Kidney (tissue), 14 donors: Measurements from ENCODE around the gene OPTC. TPM values are rescaled to one million over a fixed set of nuclear protein-coding genes. Genes with fewer than 3 reads are reported as not detected.
A peak's percentile ranks its signal among the peaks of the same experiment; 100 is the strongest.

Source experiments
- DNase-seq, 5 donors: peaks; one replicate each; pipeline ENCODE4 v3.0.0-alpha.2; 2013 to 2020
- FAIRE-seq: peaks from 2 replicates; lab custom pipeline; 2012; peaks lifted over from hg19 to GRCh38; lab: Jason Lieb, UNC
- H3K27ac ChIP-seq, 2 donors: one replicate each; pipeline ENCODE4 v1.7.0; 2013; ENCODE audit warnings: low read depth in 2 of 2, low read length in 2 of 2, inconsistent platforms in 1 of 2
- H3K27me3 ChIP-seq: one replicate; pipeline ENCODE4 v1.7.1; 2013; ENCODE audit warnings: low read length, inconsistent platforms; ENCODE audit not compliant: control insufficient read depth, insufficient read depth
- H3K36me3 ChIP-seq, 3 donors: one replicate each; pipeline versions ENCODE4 v1.7.0 to v1.7.1; 2013; ENCODE audit warnings: low read length in 3 of 3, control low read depth in 1 of 3, inconsistent platforms in 1 of 3; ENCODE audit not compliant: insufficient read depth in 3 of 3, control insufficient read depth in 2 of 3
- H3K4me1 ChIP-seq, 3 donors: one replicate each; pipeline versions ENCODE4 v1.7.0 to v1.7.1; 2013; ENCODE audit warnings: low read length in 3 of 3, inconsistent platforms in 1 of 3, low read depth in 1 of 3; ENCODE audit not compliant: control insufficient read depth in 2 of 3, insufficient read depth in 2 of 3
- H3K4me3 ChIP-seq, 3 donors: one replicate each; pipeline versions ENCODE4 v1.7.0 to v1.8.1; 2013; ENCODE audit warnings: low read length in 3 of 3, control low read depth in 1 of 3, inconsistent platforms in 1 of 3
- H3K9ac ChIP-seq, 3 donors: one replicate each; pipeline versions ENCODE4 v1.7.0 to v1.7.1; 2013; ENCODE audit warnings: low read length in 3 of 3, control low read depth in 1 of 3, inconsistent platforms in 1 of 3
- H3K9me3 ChIP-seq, 3 donors: one replicate each; pipeline versions ENCODE4 v1.7.0 to v1.7.1; 2013; ENCODE audit warnings: low read length in 3 of 3, control low read depth in 1 of 3, inconsistent platforms in 1 of 3; ENCODE audit not compliant: control insufficient read depth in 2 of 3, insufficient read depth in 1 of 3
- intact Hi-C: fragments of 100-400 bp; cut with DNase I; formaldehyde crosslinking; loops from one replicate; pipeline ENCODE4 v1.11.1; 2022
- polyA plus RNA-seq: library from polyadenylated mRNA; stranded (reverse); fragments of 350-450 nt; fragmentation: Illumina TruSeq; extraction: RNeasy Lipid Tissue Mini Kit (QIAGEN cat#74804); gene quantifications from one replicate; pipeline ENCODE4 v1.2.3, GENCODE V29; 2014; ENCODE audit warnings: low read depth, low replicate concordance; ENCODE audit not compliant: insufficient read depth
- total RNA-seq: library from RNA; stranded (reverse); fragmentation: NEBNext Ultra II Directional; extraction: Animal tissue kit (Norgen Biotek cat#: 25700); gene quantifications from one replicate; pipeline ENCODE4 v1.2.1, GENCODE V29; 2021
- TF ChIP-seq, protein P1 (sequence below): IDR thresholded peaks from 3 replicates; pipeline ENCODE4 v1.5.1; 2012; ENCODE audit warnings: mild to moderate bottlenecking, moderate library complexity, borderline replicate concordance; ENCODE audit not compliant: insufficient read depth; ENCODE audit errors: extremely low read depth
- donor health status: control.
- donor health status: control.
- donor health status: control.
- donor health status: control.
- donor health status: control.
- donor health status: DM: yes; HTN: yes; CAD: no.
- donor health status: Normal renal cell carcinoma (clear cell type).

The OPTC gene
- total and polyA plus RNA-seq, 2 donors from 2014 or later: not detected

DNA sequence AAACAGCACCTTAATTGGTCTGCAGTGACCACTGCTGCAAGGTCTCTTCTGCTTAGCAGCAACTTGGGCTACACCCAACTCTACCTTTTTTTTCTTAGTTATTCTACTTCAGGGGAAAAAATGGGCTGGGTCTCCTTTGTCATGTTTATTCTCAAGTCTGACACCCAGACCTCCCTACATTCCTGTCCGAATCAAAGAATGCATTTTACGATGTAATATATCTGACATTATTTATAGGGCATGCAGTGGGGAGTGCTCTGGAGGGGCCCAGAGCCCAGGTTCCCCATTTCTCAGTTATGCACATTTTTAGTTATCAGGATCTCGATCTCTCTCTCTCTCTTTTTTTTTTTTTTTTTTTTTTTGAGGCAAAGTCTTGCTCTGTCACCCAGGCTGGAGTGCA is 50.5 kb downstream of the OPTC start:
- DNase-seq (peak in 3 of 5 donors; percentile 23 to 79 (median 73)), FAIRE-seq (no peak)
- Histone ChIP-seq H3K36me3 (no peaks in the 10 kb centered on the region), H3K9me3 (no peaks in the 10 kb centered on the region), H3K4me1 (no peaks in the 10 kb centered on the region), H3K9ac (no peak overlapping the region), H3K4me3 (no peak overlapping the region), H3K27ac (no peak overlapping the region), H3K27me3 (no peaks in the 10 kb centered on the region)
- TF ChIP-seq, protein P1, sequence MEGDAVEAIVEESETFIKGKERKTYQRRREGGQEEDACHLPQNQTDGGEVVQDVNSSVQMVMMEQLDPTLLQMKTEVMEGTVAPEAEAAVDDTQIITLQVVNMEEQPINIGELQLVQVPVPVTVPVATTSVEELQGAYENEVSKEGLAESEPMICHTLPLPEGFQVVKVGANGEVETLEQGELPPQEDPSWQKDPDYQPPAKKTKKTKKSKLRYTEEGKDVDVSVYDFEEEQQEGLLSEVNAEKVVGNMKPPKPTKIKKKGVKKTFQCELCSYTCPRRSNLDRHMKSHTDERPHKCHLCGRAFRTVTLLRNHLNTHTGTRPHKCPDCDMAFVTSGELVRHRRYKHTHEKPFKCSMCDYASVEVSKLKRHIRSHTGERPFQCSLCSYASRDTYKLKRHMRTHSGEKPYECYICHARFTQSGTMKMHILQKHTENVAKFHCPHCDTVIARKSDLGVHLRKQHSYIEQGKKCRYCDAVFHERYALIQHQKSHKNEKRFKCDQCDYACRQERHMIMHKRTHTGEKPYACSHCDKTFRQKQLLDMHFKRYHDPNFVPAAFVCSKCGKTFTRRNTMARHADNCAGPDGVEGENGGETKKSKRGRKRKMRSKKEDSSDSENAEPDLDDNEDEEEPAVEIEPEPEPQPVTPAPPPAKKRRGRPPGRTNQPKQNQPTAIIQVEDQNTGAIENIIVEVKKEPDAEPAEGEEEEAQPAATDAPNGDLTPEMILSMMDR: no peak
- intact Hi-C loops: no loop called here

DNA sequence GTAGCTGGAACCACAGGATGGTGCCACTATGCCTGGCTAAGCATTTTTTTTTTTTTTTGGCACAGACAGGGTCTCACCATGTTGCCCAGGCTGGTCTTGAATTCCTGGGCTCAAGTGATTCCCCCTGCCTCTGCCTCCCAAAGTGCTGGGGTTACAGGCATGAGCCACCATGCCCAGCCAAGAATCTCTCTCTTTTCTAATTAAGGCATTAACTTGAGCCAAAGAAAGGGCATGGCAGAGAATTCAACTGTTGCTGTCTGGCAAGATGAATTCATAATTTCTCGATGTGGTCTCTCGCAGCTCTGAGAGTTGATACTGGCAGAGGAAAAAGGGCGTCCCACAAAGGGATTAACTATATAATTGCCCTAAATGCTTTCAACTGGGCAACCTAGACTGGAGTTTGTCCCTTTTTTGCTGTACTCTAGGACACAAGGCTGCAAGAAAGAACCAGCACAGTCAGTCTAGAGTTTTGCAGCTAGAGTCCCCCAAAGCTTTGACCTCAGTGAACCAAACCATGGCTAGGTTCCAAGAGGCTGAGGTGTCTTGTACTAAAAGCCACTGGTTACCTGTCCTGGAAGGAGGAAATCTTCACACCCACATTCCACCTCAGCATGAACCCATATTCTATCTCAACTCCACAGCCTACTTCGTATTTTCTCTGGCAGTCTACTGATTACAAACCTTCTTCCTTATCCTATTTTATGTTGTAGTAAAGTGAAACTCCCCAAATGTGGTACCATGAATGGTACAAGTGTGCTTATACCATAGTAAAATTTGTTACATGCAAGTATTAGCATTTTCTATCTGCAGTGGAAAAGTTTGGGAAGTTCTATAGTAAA is 51.2 kb downstream of the OPTC start:
- no peak overlapping the region for H3K4me3 ChIP-seq
- no peak overlapping the region for H3K9ac ChIP-seq
- DNase-seq: no peak
- H3K27me3 ChIP-seq: no peaks in the 10 kb centered on the region
- no peaks in the 10 kb centered on the region for H3K4me1 ChIP-seq
- intact Hi-C loops: no loop called here
- FAIRE-seq: no peak
- TF ChIP-seq, protein P1: no peak
- no peaks in the 10 kb centered on the region for H3K9me3 ChIP-seq
- H3K27ac ChIP-seq: no peak overlapping the region
- H3K36me3 ChIP-seq: no peaks in the 10 kb centered on the region

DNA sequence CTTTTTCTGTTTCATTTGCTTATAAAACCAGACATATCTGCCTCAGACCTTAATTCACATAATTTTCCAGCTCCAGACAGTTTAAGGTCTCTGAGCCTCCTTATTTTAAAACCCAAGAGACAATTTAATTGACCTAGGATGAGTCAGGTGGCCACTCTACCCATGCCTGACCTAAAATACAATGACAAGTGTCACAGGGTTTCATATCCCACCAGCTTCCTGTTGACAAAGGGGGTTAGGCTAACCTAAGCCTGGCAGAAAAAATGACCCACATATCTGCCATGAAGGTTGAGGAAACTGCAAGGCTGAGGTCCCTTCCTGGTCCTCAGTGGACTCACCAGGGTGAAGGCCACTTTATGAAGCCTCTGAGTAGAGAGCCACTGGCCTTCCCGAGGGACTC is 52.3 kb downstream of the OPTC start:
- DNase-seq (no peak), FAIRE-seq (no peak)
- Histone ChIP-seq H3K4me1 (no peaks in the 10 kb centered on the region), H3K9me3 (no peaks in the 10 kb centered on the region), H3K27me3 (no peaks in the 10 kb centered on the region), H3K9ac (no peak overlapping the region), H3K4me3 (no peak overlapping the region), H3K36me3 (no peaks in the 10 kb centered on the region), H3K27ac (no peak overlapping the region)
- intact Hi-C loops: no loop called here
- TF ChIP-seq, protein P1: no peak

DNA sequence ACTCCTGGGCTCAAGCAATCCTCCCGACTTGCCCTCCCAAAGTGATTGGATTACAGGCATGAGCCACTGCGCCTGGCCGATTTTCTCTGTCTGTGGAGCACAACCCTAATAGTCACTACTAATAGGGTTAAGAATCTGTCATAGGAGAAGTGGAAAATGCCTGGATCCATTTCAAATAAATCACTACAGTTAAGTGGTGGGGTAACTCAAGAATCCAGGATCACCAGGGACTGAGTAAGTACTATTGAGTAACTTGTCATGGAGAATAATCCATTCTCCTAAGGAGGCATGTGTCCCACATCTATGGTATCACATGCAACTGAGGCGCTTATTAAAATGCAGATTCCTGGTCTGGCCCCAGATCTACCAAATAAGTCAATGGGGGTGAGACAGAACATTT is 53.2 kb downstream of the OPTC start:
- DNase-seq (no peak), FAIRE-seq (no peak)
- Histone ChIP-seq H3K27me3 (no peaks in the 10 kb centered on the region), H3K4me3 (no peak overlapping the region), H3K4me1 (no peaks in the 10 kb centered on the region), H3K36me3 (no peaks in the 10 kb centered on the region), H3K27ac (no peak overlapping the region), H3K9ac (no peak overlapping the region), H3K9me3 (no peaks in the 10 kb centered on the region)
- TF ChIP-seq, protein P1: no peak
- intact Hi-C loops: no loop called here
